ENCODE results near the gene ATAD5. TPM values are rescaled to one million over a fixed set of nuclear protein-coding genes. Genes with fewer than 3 reads are reported as not detected.
A peak's percentile ranks its signal among the peaks of the same experiment; 100 is the strongest.

ATAD5 gene
- total RNA-seq (3.1 TPM), polyA plus RNA-seq (ENCODE audit: insufficient read depth in 1 of 8, insufficient read length in 8 of 8, low replicate concordance in 1 of 8) (1 to 10 TPM; 2.6 to 4.6 (median 3.4) TPM)
- long read RNA-seq, donor 1, result 0 reads
- long read RNA-seq, donor 2, result 0 reads
- long read RNA-seq, donor 3, result 0 reads
- long read RNA-seq, donor 4, result 0 reads
- long read RNA-seq, donor 5, partial matches to known transcripts, result 5 of 15 reads
- long read RNA-seq, donor 5, other reads (novel, unspliced or antisense), result 10 of 15 reads
- long read RNA-seq, donor 6, result 0 reads
- long read RNA-seq, donor 7, result 0 reads
- long read RNA-seq, donor 8, result 0 reads
- long read RNA-seq, donor 9, result 0 reads
- long read RNA-seq, donor 10, partial matches to known transcripts, result 5 of 14 reads
- long read RNA-seq, donor 10, other reads (novel, unspliced or antisense), result 9 of 14 reads
- long read RNA-seq, donor 11, result 0 reads

GRCh38 chr17:30831663-30832437 is at the start of gene ATAD5:
Gene ATAD5, plus strand, starts transcription at chr17:30831966. Its CDS starts 382 bp downstream, at chr17:30832348.
- H3K36me3 ChIP-seq (ENCODE audit: control insufficient read depth, insufficient read depth, low read length), result peaks cover 2% of the 10 kb centered on the region
- H3K27me3 ChIP-seq (ENCODE audit: control insufficient read depth, insufficient read depth, low read length), result no peaks in the 10 kb centered on the region

GRCh38 chr17:30782206-30782605 is 49.6 kb upstream of the ATAD5 start:
- Histone ChIP-seq H3K4me1 (ENCODE audit: control insufficient read depth, insufficient read depth, low read length) (no peaks in the 10 kb centered on the region), H3K4me3 (ENCODE audit: low read length) (no peak overlapping the region), H3K27ac (ENCODE audit: low read length) (no peak overlapping the region), H3K27me3 (ENCODE audit: control insufficient read depth, insufficient read depth, low read length) (no peaks in the 10 kb centered on the region), H3K9me3 (replicated peaks; ENCODE audit: control insufficient read depth, low read depth, low read length) (no peaks in the 10 kb centered on the region), H3K36me3 (ENCODE audit: control insufficient read depth, insufficient read depth, low read length) (peaks cover 25% of the 10 kb centered on the region)
- WGBS (ENCODE audit: insufficient coverage), result no CpG with 5 or more reads among the region's 2 CpGs
- no peak for DNase-seq

More at GRCh38 chr17:30831663-30832437, at the start of gene ATAD5:
- DNase-seq, result peak; percentile 97
- H3K9me3 ChIP-seq (replicated peaks; ENCODE audit: control insufficient read depth, low read depth, low read length), result no peaks in the 10 kb centered on the region
- peak within 1 kb of the TSS; percentile 92 for H3K4me3 ChIP-seq (ENCODE audit: low read length)
- H3K4me1 ChIP-seq (ENCODE audit: control insufficient read depth, insufficient read depth, low read length), result peaks cover 8% of the 10 kb centered on the region
- under 1% methylated on average over 55 of the region's 59 CpGs for WGBS (ENCODE audit: insufficient coverage)
- peak within 1 kb of the TSS; percentile 81 for H3K27ac ChIP-seq (ENCODE audit: low read length)

GRCh38 chr17:30788918-30789317 is 42.8 kb upstream of the ATAD5 start:
- H3K36me3 ChIP-seq (ENCODE audit: control insufficient read depth, insufficient read depth, low read length), result peaks cover 47% of the 10 kb centered on the region
- H3K9me3 ChIP-seq (replicated peaks; ENCODE audit: control insufficient read depth, low read depth, low read length), result no peaks in the 10 kb centered on the region
- no peak overlapping the region for H3K4me3 ChIP-seq (ENCODE audit: low read length)
- WGBS (ENCODE audit: insufficient coverage), result 100% methylated on average over 1 of the region's 2 CpGs
- no peaks in the 10 kb centered on the region for H3K4me1 ChIP-seq (ENCODE audit: control insufficient read depth, insufficient read depth, low read length)
- H3K27me3 ChIP-seq (ENCODE audit: control insufficient read depth, insufficient read depth, low read length), result no peaks in the 10 kb centered on the region
- H3K27ac ChIP-seq (ENCODE audit: low read length), result no peak overlapping the region
- no peak for DNase-seq

GRCh38 chr17:30790279-30790678 is 41.5 kb upstream of the ATAD5 start:
- H3K9me3 ChIP-seq (replicated peaks; ENCODE audit: control insufficient read depth, low read depth, low read length), result no peaks in the 10 kb centered on the region
- H3K36me3 ChIP-seq (ENCODE audit: control insufficient read depth, insufficient read depth, low read length), result peaks cover 47% of the 10 kb centered on the region
- no peaks in the 10 kb centered on the region for H3K27me3 ChIP-seq (ENCODE audit: control insufficient read depth, insufficient read depth, low read length)
- WGBS (ENCODE audit: insufficient coverage), result no CpG with 5 or more reads among the region's 2 CpGs
- no peak overlapping the region for H3K4me3 ChIP-seq (ENCODE audit: low read length)
- no peaks in the 10 kb centered on the region for H3K4me1 ChIP-seq (ENCODE audit: control insufficient read depth, insufficient read depth, low read length)
- no peak overlapping the region for H3K27ac ChIP-seq (ENCODE audit: low read length)
- DNase-seq, result no peak

- H3K36me3 ChIP-seq (ENCODE audit: control insufficient read depth, insufficient read depth, low read length), result peaks cover 42% of the 10 kb centered on the region
Measured at GRCh38 chr17:30793282-30793977, 38.3 kb upstream of the ATAD5 start.

GRCh38 chr17:30794372-30794771 is 37.4 kb upstream of the ATAD5 start:
- Histone ChIP-seq H3K9me3 (replicated peaks; ENCODE audit: control insufficient read depth, low read depth, low read length) (no peaks in the 10 kb centered on the region), H3K4me3 (ENCODE audit: low read length) (no peak overlapping the region), H3K4me1 (ENCODE audit: control insufficient read depth, insufficient read depth, low read length) (no peaks in the 10 kb centered on the region), H3K27ac (ENCODE audit: low read length) (no peak overlapping the region), H3K27me3 (ENCODE audit: control insufficient read depth, insufficient read depth, low read length) (no peaks in the 10 kb centered on the region), H3K36me3 (ENCODE audit: control insufficient read depth, insufficient read depth, low read length) (peaks cover 36% of the 10 kb centered on the region)
- 86% methylated on average over 2 of the region's 5 CpGs for WGBS (ENCODE audit: insufficient coverage)
- DNase-seq, result no peak

More at GRCh38 chr17:30793282-30793977, 38.3 kb upstream of the ATAD5 start:
- Histone ChIP-seq H3K4me1 (ENCODE audit: control insufficient read depth, insufficient read depth, low read length) (no peaks in the 10 kb centered on the region), H3K9me3 (replicated peaks; ENCODE audit: control insufficient read depth, low read depth, low read length) (no peaks in the 10 kb centered on the region), H3K4me3 (ENCODE audit: low read length) (no peak overlapping the region), H3K27me3 (ENCODE audit: control insufficient read depth, insufficient read depth, low read length) (no peaks in the 10 kb centered on the region), H3K27ac (ENCODE audit: low read length) (no peak overlapping the region)
- DNase-seq, result no peak
- WGBS (ENCODE audit: insufficient coverage), result 94% methylated on average over 3 of the region's 9 CpGs

GRCh38 chr17:30796016-30796415 is 35.8 kb upstream of the ATAD5 start:
- no CpG with 5 or more reads among the region's 4 CpGs for WGBS (ENCODE audit: insufficient coverage)
- Histone ChIP-seq H3K9me3 (replicated peaks; ENCODE audit: control insufficient read depth, low read depth, low read length) (no peaks in the 10 kb centered on the region), H3K36me3 (ENCODE audit: control insufficient read depth, insufficient read depth, low read length) (peaks cover 44% of the 10 kb centered on the region), H3K4me3 (ENCODE audit: low read length) (no peak overlapping the region), H3K27me3 (ENCODE audit: control insufficient read depth, insufficient read depth, low read length) (no peaks in the 10 kb centered on the region), H3K4me1 (ENCODE audit: control insufficient read depth, insufficient read depth, low read length) (no peaks in the 10 kb centered on the region), H3K27ac (ENCODE audit: low read length) (no peak overlapping the region)
- no peak for DNase-seq

- 100% methylated on average over 1 of the region's 1 CpG for WGBS (ENCODE audit: insufficient coverage)
- DNase-seq, result no peak
- Histone ChIP-seq H3K27me3 (ENCODE audit: control insufficient read depth, insufficient read depth, low read length) (no peaks in the 10 kb centered on the region), H3K9me3 (replicated peaks; ENCODE audit: control insufficient read depth, low read depth, low read length) (no peaks in the 10 kb centered on the region), H3K4me1 (ENCODE audit: control insufficient read depth, insufficient read depth, low read length) (no peaks in the 10 kb centered on the region), H3K36me3 (ENCODE audit: control insufficient read depth, insufficient read depth, low read length) (peaks cover 37% of the 10 kb centered on the region), H3K4me3 (ENCODE audit: low read length) (no peak overlapping the region), H3K27ac (ENCODE audit: low read length) (no peak overlapping the region)
Measured at GRCh38 chr17:30801671-30802070, 30.1 kb upstream of the ATAD5 start.

- Histone ChIP-seq H3K4me3 (ENCODE audit: low read length) (no peak overlapping the region), H3K27ac (ENCODE audit: low read length) (no peak overlapping the region), H3K27me3 (ENCODE audit: control insufficient read depth, insufficient read depth, low read length) (no peaks in the 10 kb centered on the region), H3K4me1 (ENCODE audit: control insufficient read depth, insufficient read depth, low read length) (peaks cover 2% of the 10 kb centered on the region), H3K9me3 (replicated peaks; ENCODE audit: control insufficient read depth, low read depth, low read length) (no peaks in the 10 kb centered on the region), H3K36me3 (ENCODE audit: control insufficient read depth, insufficient read depth, low read length) (peaks cover 18% of the 10 kb centered on the region)
- 83% methylated on average over 1 of the region's 2 CpGs for WGBS (ENCODE audit: insufficient coverage)
- DNase-seq, result no peak
Measured at GRCh38 chr17:30805944-30806456, 25.8 kb upstream of the ATAD5 start.

Data from muscle of leg (tissue), 16 donors.